ENCODE results near the gene WFDC10A.
A peak's percentile ranks its signal among the peaks of the same experiment; 100 is the strongest.
"Not testable (repeated sequence)": the region's sequence is repeated elsewhere in the genome, so short reads cannot be mapped to it uniquely, and the experiment has no call there.

Gene WFDC10A

GRCh38 chr20:45629496-45630100 lies at the start of gene WFDC10A:
Gene WFDC10A, plus strand, starts transcription at chr20:45629739. Its CDS starts 75 bp downstream, at chr20:45629814.
- DNase-seq = peak; percentile 16

- DNase-seq = no peak
Observed at GRCh38 chr20:45581702-45582101, 47.8 kb upstream of the WFDC10A start.

- DNase-seq = no peak
Observed at GRCh38 chr20:45583502-45583901, 46.0 kb upstream of the WFDC10A start.

- not testable (repeated sequence) for DNase-seq
Observed at GRCh38 chr20:45584294-45584693, 45.2 kb upstream of the WFDC10A start.

GRCh38 chr20:45585986-45586385 lies 43.6 kb upstream of the WFDC10A start:
- not testable (repeated sequence) for DNase-seq

- no peak for DNase-seq
Observed at GRCh38 chr20:45588800-45589199, 40.7 kb upstream of the WFDC10A start.

GRCh38 chr20:45589725-45590124 lies 39.8 kb upstream of the WFDC10A start:
- DNase-seq = no peak

GRCh38 chr20:45592574-45593189 lies 36.9 kb upstream of the WFDC10A start:
- DNase-seq = peak; percentile 22

- no peak for DNase-seq
Observed at GRCh38 chr20:45593498-45593897, 36.0 kb upstream of the WFDC10A start.

GRCh38 chr20:45595235-45595634 lies 34.3 kb upstream of the WFDC10A start:
- no peak for DNase-seq

GRCh38 chr20:45607810-45608209 lies 21.7 kb upstream of the WFDC10A start:
- no peak for DNase-seq

GRCh38 chr20:45611054-45611453 lies 18.5 kb upstream of the WFDC10A start:
- DNase-seq = no peak

- DNase-seq = no peak
Observed at GRCh38 chr20:45612314-45612713, 17.2 kb upstream of the WFDC10A start.

- DNase-seq = no peak
Observed at GRCh38 chr20:45617591-45617990, 11.9 kb upstream of the WFDC10A start.

GRCh38 chr20:45621593-45621992 lies 7.9 kb upstream of the WFDC10A start:
- DNase-seq = no peak

- no peak for DNase-seq
Observed at GRCh38 chr20:45626540-45626939, 3.0 kb upstream of the WFDC10A start.

GRCh38 chr20:45630371-45630770 lies 832 bp downstream of the WFDC10A start:
- DNase-seq = no peak

GRCh38 chr20:45631184-45631583 lies 1.6 kb downstream of the WFDC10A start, which contains the start of gene WFDC9:
Gene WFDC9, minus strand, starts transcription at chr20:45631284. Its CDS starts 21,103 bp downstream, at chr20:45610181.
- DNase-seq = no peak

GRCh38 chr20:45636513-45636912 lies 7.0 kb downstream of the WFDC10A start:
- no peak for DNase-seq

GRCh38 chr20:45639687-45640086 lies 10.1 kb downstream of the WFDC10A start:
- no peak for DNase-seq

- DNase-seq = not testable (repeated sequence)
Observed at GRCh38 chr20:45641076-45641475, 11.5 kb downstream of the WFDC10A start.

GRCh38 chr20:45645869-45646268 lies 16.3 kb downstream of the WFDC10A start:
- not testable (repeated sequence) for DNase-seq

GRCh38 chr20:45646875-45647274 lies 17.3 kb downstream of the WFDC10A start:
- DNase-seq = no peak

- no peak for DNase-seq
Observed at GRCh38 chr20:45647441-45648050, 18.0 kb downstream of the WFDC10A start.

All from GF-D8 (cell line).